HepG2 (cell line): ENCODE results near the gene MFNG.

Source experiments
- ATF1 ChIP-seq: IDR thresholded peaks from 2 replicates; pipeline ENCODE4 v1.6.1; 2016; ENCODE audit warnings: mild to moderate bottlenecking, control low read depth
- HDAC2 ChIP-seq: sonication (generic); formaldehyde crosslinking; IDR thresholded peaks from 2 replicates; pipeline ENCODE4 v1.4.0; 2020; ENCODE audit warnings: missing genetic modification reagents
- MAFK ChIP-seq, 2 experiments: IDR thresholded peaks in 1 of 2; conservative IDR thresholded peaks in 1 of 2; 2 replicates each; pipeline ENCODE4 v1.6.1; 2011; ENCODE audit warnings: improper control_type of control experiment in 2 of 2, low read length in 2 of 2
- NBN ChIP-seq: fragments of 450-650 bp; conservative IDR thresholded peaks from 2 replicates; pipeline ENCODE4 v1.6.1; 2017
- PRPF4 ChIP-seq: fragments of 200-400 bp; formaldehyde crosslinking; IDR thresholded peaks from 2 replicates; pipeline ENCODE4 v1.6.1; 2016; ENCODE audit warnings: low read length, low read depth; ENCODE audit not compliant: poor library complexity, severe bottlenecking
- SMAD1 ChIP-seq: sonication (generic); formaldehyde crosslinking; IDR thresholded peaks from 2 replicates; pipeline ENCODE4 v1.4.0; 2020; ENCODE audit warnings: missing genetic modification reagents, low read depth, mild to moderate bottlenecking, borderline replicate concordance
- TEAD2 ChIP-seq: sonication (generic); formaldehyde crosslinking; IDR thresholded peaks from 2 replicates; pipeline ENCODE4 v1.9.0; 2021; ENCODE audit warnings: missing genetic modification reagents
- TOE1 ChIP-seq: sonication (generic); formaldehyde crosslinking; IDR thresholded peaks from 2 replicates; pipeline ENCODE4 v1.4.0; 2020; ENCODE audit warnings: mild to moderate bottlenecking, missing genetic modification reagents
- ZNF331 ChIP-seq: sonication (generic); formaldehyde crosslinking; IDR thresholded peaks from 2 replicates; pipeline ENCODE4 v1.4.0; 2020; ENCODE audit warnings: missing genetic modification reagents
- TF ChIP-seq, protein P1 (sequence below): IDR thresholded peaks from 2 replicates; pipeline ENCODE4 v1.6.1; 2016; ENCODE audit warnings: missing compliant biosample characterization, missing genetic modification reagents, borderline replicate concordance
- TF ChIP-seq, protein P2 (sequence below): sonication (generic); formaldehyde crosslinking; IDR thresholded peaks from 2 replicates; pipeline ENCODE4 v1.5.0; 2020; ENCODE audit warnings: mild to moderate bottlenecking, missing genetic modification reagents, moderate library complexity
- TF ChIP-seq, protein P3 (sequence below): IDR thresholded peaks from 2 replicates; pipeline ENCODE4 v1.6.1; 2012; ENCODE audit warnings: low read length, improper control_type of control experiment
- TF ChIP-seq, protein P4 (sequence below): sonication (generic); formaldehyde crosslinking; IDR thresholded peaks from 2 replicates; pipeline ENCODE4 v1.9.0; 2021; ENCODE audit warnings: mild to moderate bottlenecking, missing genetic modification reagents
- TF ChIP-seq, protein P5 (sequence below): sonication (generic); formaldehyde crosslinking; IDR thresholded peaks from 2 replicates; pipeline ENCODE4 v1.4.0; 2020; ENCODE audit warnings: missing genetic modification reagents, borderline replicate concordance

DNA sequence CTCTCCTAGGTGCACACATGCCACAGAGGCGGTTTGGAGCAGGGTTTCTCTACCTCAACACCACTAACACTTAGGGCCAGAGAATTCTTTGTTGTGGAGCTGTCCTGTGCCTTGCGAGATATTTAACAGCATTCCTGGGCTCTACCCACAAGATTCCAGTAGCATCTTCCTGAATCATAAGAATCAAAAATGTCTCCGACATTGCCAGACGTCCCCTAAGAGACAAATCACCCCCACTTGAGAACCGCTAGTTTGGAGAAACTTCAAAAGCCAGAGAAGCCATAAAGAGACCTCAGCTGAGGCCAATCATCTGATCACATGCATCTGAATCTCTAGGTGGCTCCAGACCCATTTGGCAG lies 16.1 kb downstream of the MFNG start:
- TF ChIP-seq, protein P1, sequence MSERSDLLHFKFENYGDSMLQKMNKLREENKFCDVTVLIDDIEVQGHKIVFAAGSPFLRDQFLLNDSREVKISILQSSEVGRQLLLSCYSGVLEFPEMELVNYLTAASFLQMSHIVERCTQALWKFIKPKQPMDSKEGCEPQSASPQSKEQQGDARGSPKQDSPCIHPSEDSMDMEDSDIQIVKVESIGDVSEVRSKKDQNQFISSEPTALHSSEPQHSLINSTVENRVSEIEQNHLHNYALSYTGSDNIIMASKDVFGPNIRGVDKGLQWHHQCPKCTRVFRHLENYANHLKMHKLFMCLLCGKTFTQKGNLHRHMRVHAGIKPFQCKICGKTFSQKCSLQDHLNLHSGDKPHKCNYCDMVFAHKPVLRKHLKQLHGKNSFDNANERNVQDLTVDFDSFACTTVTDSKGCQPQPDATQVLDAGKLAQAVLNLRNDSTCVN (CRISPR knock-in tag): no peak
- TF ChIP-seq TOE1 (CRISPR knock-in tag) (no peak), MAFK (conservative IDR thresholded peaks at IDR 0.05 in 1 of 2, IDR thresholded peaks at IDR 0.05 in 1 of 2; ENCODE audit: low read length in 2 of 2) (no peak), TEAD2 (CRISPR knock-in tag) (no peak), ATF1 (CRISPR knock-in tag) (no peak), NBN (no peak), PRPF4 (no peak), ZNF331 (no peak), SMAD1 (CRISPR knock-in tag) (no peak), HDAC2 (CRISPR knock-in tag) (no peak)
- TF ChIP-seq, protein P2, sequence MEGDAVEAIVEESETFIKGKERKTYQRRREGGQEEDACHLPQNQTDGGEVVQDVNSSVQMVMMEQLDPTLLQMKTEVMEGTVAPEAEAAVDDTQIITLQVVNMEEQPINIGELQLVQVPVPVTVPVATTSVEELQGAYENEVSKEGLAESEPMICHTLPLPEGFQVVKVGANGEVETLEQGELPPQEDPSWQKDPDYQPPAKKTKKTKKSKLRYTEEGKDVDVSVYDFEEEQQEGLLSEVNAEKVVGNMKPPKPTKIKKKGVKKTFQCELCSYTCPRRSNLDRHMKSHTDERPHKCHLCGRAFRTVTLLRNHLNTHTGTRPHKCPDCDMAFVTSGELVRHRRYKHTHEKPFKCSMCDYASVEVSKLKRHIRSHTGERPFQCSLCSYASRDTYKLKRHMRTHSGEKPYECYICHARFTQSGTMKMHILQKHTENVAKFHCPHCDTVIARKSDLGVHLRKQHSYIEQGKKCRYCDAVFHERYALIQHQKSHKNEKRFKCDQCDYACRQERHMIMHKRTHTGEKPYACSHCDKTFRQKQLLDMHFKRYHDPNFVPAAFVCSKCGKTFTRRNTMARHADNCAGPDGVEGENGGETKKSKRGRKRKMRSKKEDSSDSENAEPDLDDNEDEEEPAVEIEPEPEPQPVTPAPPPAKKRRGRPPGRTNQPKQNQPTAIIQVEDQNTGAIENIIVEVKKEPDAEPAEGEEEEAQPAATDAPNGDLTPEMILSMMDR (CRISPR knock-in tag): no peak
- TF ChIP-seq, protein P3, sequence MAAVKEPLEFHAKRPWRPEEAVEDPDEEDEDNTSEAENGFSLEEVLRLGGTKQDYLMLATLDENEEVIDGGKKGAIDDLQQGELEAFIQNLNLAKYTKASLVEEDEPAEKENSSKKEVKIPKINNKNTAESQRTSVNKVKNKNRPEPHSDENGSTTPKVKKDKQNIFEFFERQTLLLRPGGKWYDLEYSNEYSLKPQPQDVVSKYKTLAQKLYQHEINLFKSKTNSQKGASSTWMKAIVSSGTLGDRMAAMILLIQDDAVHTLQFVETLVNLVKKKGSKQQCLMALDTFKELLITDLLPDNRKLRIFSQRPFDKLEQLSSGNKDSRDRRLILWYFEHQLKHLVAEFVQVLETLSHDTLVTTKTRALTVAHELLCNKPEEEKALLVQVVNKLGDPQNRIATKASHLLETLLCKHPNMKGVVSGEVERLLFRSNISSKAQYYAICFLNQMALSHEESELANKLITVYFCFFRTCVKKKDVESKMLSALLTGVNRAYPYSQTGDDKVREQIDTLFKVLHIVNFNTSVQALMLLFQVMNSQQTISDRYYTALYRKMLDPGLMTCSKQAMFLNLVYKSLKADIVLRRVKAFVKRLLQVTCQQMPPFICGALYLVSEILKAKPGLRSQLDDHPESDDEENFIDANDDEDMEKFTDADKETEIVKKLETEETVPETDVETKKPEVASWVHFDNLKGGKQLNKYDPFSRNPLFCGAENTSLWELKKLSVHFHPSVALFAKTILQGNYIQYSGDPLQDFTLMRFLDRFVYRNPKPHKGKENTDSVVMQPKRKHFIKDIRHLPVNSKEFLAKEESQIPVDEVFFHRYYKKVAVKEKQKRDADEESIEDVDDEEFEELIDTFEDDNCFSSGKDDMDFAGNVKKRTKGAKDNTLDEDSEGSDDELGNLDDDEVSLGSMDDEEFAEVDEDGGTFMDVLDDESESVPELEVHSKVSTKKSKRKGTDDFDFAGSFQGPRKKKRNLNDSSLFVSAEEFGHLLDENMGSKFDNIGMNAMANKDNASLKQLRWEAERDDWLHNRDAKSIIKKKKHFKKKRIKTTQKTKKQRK: no peak
- TF ChIP-seq, protein P4, sequence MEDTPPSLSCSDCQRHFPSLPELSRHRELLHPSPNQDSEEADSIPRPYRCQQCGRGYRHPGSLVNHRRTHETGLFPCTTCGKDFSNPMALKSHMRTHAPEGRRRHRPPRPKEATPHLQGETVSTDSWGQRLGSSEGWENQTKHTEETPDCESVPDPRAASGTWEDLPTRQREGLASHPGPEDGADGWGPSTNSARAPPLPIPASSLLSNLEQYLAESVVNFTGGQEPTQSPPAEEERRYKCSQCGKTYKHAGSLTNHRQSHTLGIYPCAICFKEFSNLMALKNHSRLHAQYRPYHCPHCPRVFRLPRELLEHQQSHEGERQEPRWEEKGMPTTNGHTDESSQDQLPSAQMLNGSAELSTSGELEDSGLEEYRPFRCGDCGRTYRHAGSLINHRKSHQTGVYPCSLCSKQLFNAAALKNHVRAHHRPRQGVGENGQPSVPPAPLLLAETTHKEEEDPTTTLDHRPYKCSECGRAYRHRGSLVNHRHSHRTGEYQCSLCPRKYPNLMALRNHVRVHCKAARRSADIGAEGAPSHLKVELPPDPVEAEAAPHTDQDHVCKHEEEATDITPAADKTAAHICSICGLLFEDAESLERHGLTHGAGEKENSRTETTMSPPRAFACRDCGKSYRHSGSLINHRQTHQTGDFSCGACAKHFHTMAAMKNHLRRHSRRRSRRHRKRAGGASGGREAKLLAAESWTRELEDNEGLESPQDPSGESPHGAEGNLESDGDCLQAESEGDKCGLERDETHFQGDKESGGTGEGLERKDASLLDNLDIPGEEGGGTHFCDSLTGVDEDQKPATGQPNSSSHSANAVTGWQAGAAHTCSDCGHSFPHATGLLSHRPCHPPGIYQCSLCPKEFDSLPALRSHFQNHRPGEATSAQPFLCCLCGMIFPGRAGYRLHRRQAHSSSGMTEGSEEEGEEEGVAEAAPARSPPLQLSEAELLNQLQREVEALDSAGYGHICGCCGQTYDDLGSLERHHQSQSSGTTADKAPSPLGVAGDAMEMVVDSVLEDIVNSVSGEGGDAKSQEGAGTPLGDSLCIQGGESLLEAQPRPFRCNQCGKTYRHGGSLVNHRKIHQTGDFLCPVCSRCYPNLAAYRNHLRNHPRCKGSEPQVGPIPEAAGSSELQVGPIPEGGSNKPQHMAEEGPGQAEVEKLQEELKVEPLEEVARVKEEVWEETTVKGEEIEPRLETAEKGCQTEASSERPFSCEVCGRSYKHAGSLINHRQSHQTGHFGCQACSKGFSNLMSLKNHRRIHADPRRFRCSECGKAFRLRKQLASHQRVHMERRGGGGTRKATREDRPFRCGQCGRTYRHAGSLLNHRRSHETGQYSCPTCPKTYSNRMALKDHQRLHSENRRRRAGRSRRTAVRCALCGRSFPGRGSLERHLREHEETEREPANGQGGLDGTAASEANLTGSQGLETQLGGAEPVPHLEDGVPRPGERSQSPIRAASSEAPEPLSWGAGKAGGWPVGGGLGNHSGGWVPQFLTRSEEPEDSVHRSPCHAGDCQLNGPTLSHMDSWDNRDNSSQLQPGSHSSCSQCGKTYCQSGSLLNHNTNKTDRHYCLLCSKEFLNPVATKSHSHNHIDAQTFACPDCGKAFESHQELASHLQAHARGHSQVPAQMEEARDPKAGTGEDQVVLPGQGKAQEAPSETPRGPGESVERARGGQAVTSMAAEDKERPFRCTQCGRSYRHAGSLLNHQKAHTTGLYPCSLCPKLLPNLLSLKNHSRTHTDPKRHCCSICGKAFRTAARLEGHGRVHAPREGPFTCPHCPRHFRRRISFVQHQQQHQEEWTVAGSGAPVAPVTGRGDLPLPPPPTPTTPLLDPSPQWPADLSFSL: no peak
- TF ChIP-seq, protein P5, sequence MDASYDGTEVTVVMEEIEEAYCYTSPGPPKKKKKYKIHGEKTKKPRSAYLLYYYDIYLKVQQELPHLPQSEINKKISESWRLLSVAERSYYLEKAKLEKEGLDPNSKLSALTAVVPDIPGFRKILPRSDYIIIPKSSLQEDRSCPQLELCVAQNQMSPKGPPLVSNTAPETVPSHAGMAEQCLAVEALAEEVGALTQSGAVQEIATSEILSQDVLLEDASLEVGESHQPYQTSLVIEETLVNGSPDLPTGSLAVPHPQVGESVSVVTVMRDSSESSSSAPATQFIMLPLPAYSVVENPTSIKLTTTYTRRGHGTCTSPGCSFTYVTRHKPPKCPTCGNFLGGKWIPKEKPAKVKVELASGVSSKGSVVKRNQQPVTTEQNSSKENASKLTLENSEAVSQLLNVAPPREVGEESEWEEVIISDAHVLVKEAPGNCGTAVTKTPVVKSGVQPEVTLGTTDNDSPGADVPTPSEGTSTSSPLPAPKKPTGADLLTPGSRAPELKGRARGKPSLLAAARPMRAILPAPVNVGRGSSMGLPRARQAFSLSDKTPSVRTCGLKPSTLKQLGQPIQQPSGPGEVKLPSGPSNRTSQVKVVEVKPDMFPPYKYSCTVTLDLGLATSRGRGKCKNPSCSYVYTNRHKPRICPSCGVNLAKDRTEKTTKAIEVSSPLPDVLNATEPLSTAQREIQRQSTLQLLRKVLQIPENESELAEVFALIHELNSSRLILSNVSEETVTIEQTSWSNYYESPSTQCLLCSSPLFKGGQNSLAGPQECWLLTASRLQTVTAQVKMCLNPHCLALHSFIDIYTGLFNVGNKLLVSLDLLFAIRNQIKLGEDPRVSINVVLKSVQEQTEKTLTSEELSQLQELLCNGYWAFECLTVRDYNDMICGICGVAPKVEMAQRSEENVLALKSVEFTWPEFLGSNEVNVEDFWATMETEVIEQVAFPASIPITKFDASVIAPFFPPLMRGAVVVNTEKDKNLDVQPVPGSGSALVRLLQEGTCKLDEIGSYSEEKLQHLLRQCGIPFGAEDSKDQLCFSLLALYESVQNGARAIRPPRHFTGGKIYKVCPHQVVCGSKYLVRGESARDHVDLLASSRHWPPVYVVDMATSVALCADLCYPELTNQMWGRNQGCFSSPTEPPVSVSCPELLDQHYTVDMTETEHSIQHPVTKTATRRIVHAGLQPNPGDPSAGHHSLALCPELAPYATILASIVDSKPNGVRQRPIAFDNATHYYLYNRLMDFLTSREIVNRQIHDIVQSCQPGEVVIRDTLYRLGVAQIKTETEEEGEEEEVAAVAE (CRISPR knock-in tag): no peak
